Endodermal cell (in vitro differentiated cells): ENCODE measurements around the gene ANO9. TPM values are rescaled to one million over a fixed set of nuclear protein-coding genes. Genes with fewer than 3 reads are reported as not detected.

Experiments used
- DNase-seq: peaks from one replicate; pipeline ENCODE4 v3.0.0-alpha.2; 2017
- H3K27ac ChIP-seq: 2 replicates; pipeline ENCODE4 v1.5.1; 2013; ENCODE audit warnings: mild to moderate bottlenecking, low read depth, low read length, moderate library complexity
- H3K27me3 ChIP-seq: 2 replicates; pipeline ENCODE4 v1.6.1; 2013; ENCODE audit warnings: mild to moderate bottlenecking, low read length, moderate library complexity; ENCODE audit not compliant: insufficient read depth, control insufficient read depth, poor library complexity, severe bottlenecking
- H3K36me3 ChIP-seq: 2 replicates; pipeline ENCODE4 v1.7.0; 2013; ENCODE audit warnings: mild to moderate bottlenecking, low read length, moderate library complexity; ENCODE audit not compliant: control insufficient read depth, insufficient read depth
- H3K4me1 ChIP-seq: one replicate; pipeline ENCODE4 v1.7.0; 2013; ENCODE audit warnings: low read length; ENCODE audit not compliant: control insufficient read depth, insufficient read depth
- H3K4me3 ChIP-seq: 2 replicates; pipeline ENCODE4 v1.5.1; 2013; ENCODE audit warnings: mild to moderate bottlenecking, low read length, moderate library complexity
- H3K9ac ChIP-seq: 2 replicates; pipeline ENCODE4 v1.6.1; 2013; ENCODE audit warnings: mild to moderate bottlenecking, low read length, moderate library complexity; ENCODE audit not compliant: poor library complexity, severe bottlenecking; ENCODE audit errors: extremely low read depth
- H3K9me3 ChIP-seq: 2 replicates; pipeline ENCODE4 v1.6.1; 2013; ENCODE audit warnings: mild to moderate bottlenecking, low read length, moderate library complexity; ENCODE audit not compliant: control insufficient read depth
- H3K27ac Mint-ChIP-seq: 2 replicates; pipeline ENCODE4 v1.8.0; 2020; ENCODE audit warnings: mixed read lengths
- H3K27me3 Mint-ChIP-seq: 2 replicates; pipeline ENCODE4 v1.8.0; 2021; ENCODE audit warnings: mild to moderate bottlenecking, mixed read lengths; ENCODE audit not compliant: insufficient read depth
- H3K36me3 Mint-ChIP-seq: 2 replicates; pipeline ENCODE4 v1.8.0; 2020; ENCODE audit warnings: low read depth, mixed read lengths
- H3K4me1 Mint-ChIP-seq: 2 replicates; pipeline ENCODE4 v1.8.0; 2020; ENCODE audit warnings: mixed read lengths
- H3K4me3 Mint-ChIP-seq: 2 replicates; pipeline ENCODE4 v1.8.0; 2020; ENCODE audit warnings: mild to moderate bottlenecking, moderate library complexity, mixed read lengths
- H3K9me3 Mint-ChIP-seq: 2 replicates; pipeline ENCODE4 v1.8.0; 2020; ENCODE audit warnings: mild to moderate bottlenecking, mixed read lengths
- WGBS, 2 experiments: methylation state at CpG; one replicate each; pipeline versions ENCODE4 v1.1.5 to v1.1.7; 2013; ENCODE audit warnings: missing lambda C conversion rate in 2 of 2, mixed read lengths in 1 of 2; ENCODE audit not compliant: insufficient coverage in 1 of 2, insufficient read length in 1 of 2; 5-methylcytosine and 5-hydroxymethylcytosine counted together
- total RNA-seq, 2 donors: library from RNA; stranded (reverse); fragmentation: NEBNext Ultra II Directional in 1 of 2; extraction: Animal tissue kit (Norgen Biotek cat#: 25700) in 1 of 2; gene quantifications; 2 replicates in 1 of 2; 3 replicates in 1 of 2; pipeline ENCODE4 v1.2.1, GENCODE V29; 2021
- TF ChIP-seq, protein P1 (sequence below): fragments of 200-600 bp; sonication (generic); conservative IDR thresholded peaks from 2 replicates; pipeline ENCODE4 v1.5.0; 2021; ENCODE audit warnings: antibody characterized with exemption, mild to moderate bottlenecking

Gene ANO9
- total RNA-seq, 2 donors from 2014 or later: 16.8 to 17.8 TPM

DNA sequence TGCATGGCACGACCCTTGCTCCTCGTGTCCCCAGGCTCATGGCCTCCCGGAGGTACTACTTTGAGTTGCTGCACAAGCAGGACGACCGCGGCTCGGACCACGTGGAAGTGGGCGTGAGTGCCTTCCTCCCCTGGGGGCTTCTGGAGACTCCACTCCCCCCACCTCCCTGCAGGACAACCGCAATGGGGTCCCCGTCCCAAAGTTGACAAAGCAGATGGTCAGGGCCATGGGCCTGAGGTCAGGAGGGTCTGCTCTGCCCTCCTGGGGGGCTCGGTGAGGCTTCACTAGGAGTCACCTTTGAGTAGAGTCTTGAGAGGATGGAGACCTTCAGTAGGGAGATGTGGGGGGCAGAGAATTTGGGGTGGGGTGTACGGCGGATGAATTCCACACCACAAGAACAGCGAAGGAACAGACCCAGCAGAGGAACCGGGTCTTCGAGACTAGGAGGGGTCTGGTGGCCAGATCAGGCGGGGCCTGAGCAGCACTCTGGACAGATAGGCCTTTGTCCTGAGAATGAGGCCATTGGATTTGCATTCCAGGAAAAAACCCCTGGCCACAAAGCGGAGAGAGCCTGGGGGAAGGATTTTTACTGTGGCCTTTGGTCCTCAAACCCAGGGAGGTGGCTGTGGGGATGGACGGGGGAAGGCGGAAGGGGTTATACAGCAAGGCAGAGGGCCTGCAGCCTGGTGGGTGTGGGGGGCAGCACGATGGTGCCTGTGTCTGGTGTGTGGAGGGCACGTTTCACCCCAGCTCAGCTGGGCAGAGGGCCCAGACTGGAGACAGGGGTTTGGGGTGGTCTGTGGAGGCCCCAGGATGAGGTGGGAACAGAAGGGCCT lies 67.9 kb downstream of the ANO9 start:
- H3K36me3 Mint-ChIP-seq: peaks cover 40% of the 10 kb centered on the region
- Histone ChIP-seq H3K9me3 (peaks cover 8% of the 10 kb centered on the region), H3K36me3 (peaks cover 21% of the 10 kb centered on the region), H3K27ac (no peak overlapping the region), H3K4me1 (no peaks in the 10 kb centered on the region), H3K9ac (no peak overlapping the region), H3K4me3 (no peak overlapping the region), H3K27me3 (no peaks in the 10 kb centered on the region)
- 96 to 97% methylated on average over 18 to 23 of the region's 23 CpGs for WGBS, 2 experiments
- DNase-seq: no peak
- no peak overlapping the region for H3K27ac Mint-ChIP-seq
- H3K4me1 Mint-ChIP-seq: peaks cover 6% of the 10 kb centered on the region
- TF ChIP-seq, protein P1, sequence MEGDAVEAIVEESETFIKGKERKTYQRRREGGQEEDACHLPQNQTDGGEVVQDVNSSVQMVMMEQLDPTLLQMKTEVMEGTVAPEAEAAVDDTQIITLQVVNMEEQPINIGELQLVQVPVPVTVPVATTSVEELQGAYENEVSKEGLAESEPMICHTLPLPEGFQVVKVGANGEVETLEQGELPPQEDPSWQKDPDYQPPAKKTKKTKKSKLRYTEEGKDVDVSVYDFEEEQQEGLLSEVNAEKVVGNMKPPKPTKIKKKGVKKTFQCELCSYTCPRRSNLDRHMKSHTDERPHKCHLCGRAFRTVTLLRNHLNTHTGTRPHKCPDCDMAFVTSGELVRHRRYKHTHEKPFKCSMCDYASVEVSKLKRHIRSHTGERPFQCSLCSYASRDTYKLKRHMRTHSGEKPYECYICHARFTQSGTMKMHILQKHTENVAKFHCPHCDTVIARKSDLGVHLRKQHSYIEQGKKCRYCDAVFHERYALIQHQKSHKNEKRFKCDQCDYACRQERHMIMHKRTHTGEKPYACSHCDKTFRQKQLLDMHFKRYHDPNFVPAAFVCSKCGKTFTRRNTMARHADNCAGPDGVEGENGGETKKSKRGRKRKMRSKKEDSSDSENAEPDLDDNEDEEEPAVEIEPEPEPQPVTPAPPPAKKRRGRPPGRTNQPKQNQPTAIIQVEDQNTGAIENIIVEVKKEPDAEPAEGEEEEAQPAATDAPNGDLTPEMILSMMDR: no peak
- no peak overlapping the region for H3K4me3 Mint-ChIP-seq
- H3K9me3 Mint-ChIP-seq: peaks cover 4% of the 10 kb centered on the region
- H3K27me3 Mint-ChIP-seq: no peaks in the 10 kb centered on the region

DNA sequence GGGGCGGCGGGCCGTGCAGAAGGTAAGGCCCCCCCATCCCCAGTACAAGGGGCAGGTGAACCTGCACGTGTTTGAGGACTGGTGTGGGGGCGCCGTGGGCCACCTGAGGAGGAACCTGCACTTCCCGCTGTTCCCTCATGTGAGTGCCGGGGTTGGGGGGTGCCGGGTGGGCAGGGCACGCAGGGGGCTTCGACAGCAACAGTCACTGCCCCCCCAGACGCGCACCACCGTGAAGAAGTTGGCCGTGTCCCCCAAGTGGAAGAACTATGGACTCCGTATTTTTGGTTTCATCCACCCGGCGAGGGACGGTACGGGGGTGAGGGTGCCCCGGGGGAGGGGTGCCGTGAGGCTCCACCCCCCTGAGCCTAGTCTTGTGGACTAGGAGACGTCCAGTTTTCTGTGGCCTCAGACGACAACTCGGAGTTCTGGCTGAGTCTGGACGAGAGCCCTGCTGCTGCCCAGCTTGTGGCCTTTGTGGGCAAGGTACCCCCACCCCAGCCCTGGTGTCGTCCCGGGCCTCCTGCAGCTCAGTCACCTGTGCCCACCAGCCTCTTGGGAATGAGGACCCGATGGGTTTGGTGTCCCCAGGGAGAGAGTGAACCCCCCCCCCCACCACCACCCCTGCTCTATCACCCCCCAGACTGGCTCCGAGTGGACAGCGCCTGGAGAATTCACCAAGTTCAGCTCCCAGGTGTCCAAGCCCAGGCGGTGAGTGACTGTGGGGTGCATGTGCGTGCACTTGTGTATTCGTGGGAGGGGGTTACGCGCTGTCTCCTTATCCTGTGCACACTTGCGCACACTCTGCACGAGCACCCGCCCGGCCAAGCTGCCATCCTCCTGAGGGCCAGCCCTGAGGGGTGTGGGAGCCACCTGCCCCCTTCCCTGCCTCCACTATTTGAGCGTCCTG lies 68.7 kb downstream of the ANO9 start:
- peaks cover 21% of the 10 kb centered on the region for H3K36me3 ChIP-seq
- H3K27me3 ChIP-seq: no peaks in the 10 kb centered on the region
- Mint-ChIP-seq H3K27ac (no peak overlapping the region), H3K4me3 (no peak overlapping the region), H3K27me3 (peaks cover 2% of the 10 kb centered on the region), H3K9me3 (peaks cover 4% of the 10 kb centered on the region), H3K4me1 (peaks cover 9% of the 10 kb centered on the region), H3K36me3 (peaks cover 32% of the 10 kb centered on the region)
- H3K27ac ChIP-seq: no peak overlapping the region
- H3K4me3 ChIP-seq: no peak overlapping the region
- H3K9ac ChIP-seq: no peak overlapping the region
- no peaks in the 10 kb centered on the region for H3K4me1 ChIP-seq
- H3K9me3 ChIP-seq: peaks cover 8% of the 10 kb centered on the region
- TF ChIP-seq, protein P1: no peak
- no peak for DNase-seq
- 95 to 96% methylated on average over 17 to 41 of the region's 41 CpGs for WGBS, 2 experiments

DNA sequence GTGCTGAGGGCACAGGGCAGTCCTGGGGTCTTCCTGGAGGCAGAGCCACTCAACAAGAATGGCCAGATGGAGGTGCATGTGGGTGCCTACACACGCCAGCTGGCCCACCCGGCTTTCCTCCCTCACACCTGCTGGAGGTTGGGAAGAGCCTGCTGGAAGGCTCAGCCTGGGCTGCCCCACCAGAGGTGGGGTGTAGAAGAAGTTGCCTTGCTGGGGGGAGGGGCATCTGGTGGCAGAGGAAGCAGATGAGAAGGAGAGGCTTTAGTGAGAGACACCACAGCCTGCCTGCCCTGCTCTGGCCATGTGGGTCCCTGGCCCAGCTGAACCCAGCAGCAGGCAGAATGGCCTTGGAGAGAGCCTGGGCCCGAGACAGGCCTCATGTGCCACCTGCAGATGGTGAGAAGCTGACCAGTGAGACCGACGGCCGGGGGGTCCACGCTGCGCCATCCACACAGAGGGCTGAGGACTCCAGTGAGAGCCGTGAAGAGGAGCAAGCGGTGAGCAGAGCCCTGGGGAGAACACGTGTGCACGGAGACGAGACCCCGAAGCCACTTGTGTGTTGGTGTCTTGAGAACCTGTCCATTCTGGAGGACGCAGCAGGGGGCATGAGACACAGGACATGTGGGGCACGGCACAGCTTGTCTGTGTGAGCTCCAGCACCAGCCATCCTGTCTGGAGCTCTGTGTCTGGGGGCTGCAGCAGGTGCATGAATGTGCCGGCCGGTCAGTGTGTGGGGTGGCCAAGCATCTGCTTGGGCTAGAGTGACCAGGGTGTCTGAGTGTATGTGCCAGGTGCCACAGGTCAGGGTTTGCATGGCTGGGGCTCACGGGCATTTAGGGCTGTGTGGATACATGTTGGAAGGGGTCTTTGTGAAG lies 69.9 kb downstream of the ANO9 start:
- Mint-ChIP-seq H3K27ac (no peak overlapping the region), H3K4me3 (no peak overlapping the region), H3K36me3 (peaks cover 28% of the 10 kb centered on the region), H3K9me3 (peaks cover 4% of the 10 kb centered on the region), H3K27me3 (peaks cover 3% of the 10 kb centered on the region), H3K4me1 (peaks cover 9% of the 10 kb centered on the region)
- H3K36me3 ChIP-seq: peaks cover 21% of the 10 kb centered on the region
- H3K9ac ChIP-seq: no peak overlapping the region
- TF ChIP-seq, protein P1: no peak
- H3K27ac ChIP-seq: no peak overlapping the region
- no peak for DNase-seq
- H3K4me3 ChIP-seq: no peak overlapping the region
- 96 to 98% methylated on average over 13 to 19 of the region's 19 CpGs for WGBS, 2 experiments
- no peaks in the 10 kb centered on the region for H3K4me1 ChIP-seq
- peaks cover 8% of the 10 kb centered on the region for H3K9me3 ChIP-seq
- H3K27me3 ChIP-seq: no peaks in the 10 kb centered on the region
